GM19372 (cell line): ENCODE measurements around the gene WFDC6.

Source experiments
- ATAC-seq: cut with Tn5 transposase; IDR thresholded peaks from one replicate; pipeline ENCODE4 v1.9.1; 2021; ENCODE audit warnings: mild to moderate bottlenecking, low read depth, moderate library complexity; ENCODE audit not compliant: unreplicated experiment

WFDC6 gene

GRCh38 chr20:45518282-45518681 is 21.0 kb downstream of the WFDC6 start:
- no peak for ATAC-seq

GRCh38 chr20:45515147-45515913 is 24.0 kb downstream of the WFDC6 start, which contains the start of gene SPINT3:
Gene SPINT3 (minus strand): TSS chr20:45515622. CDS start chr20:45515608, 14 bp downstream.
- no peak for ATAC-seq

GRCh38 chr20:45510242-45510862 is 28.9 kb downstream of the WFDC6 start:
- ATAC-seq = no peak

GRCh38 chr20:45509091-45509490 is 30.2 kb downstream of the WFDC6 start:
- ATAC-seq = no peak

GRCh38 chr20:45508068-45508886 is 31.0 kb downstream of the WFDC6 start:
- no peak for ATAC-seq

GRCh38 chr20:45507011-45507820 is 32.1 kb downstream of the WFDC6 start:
- no peak for ATAC-seq

- no peak for ATAC-seq
Measured at GRCh38 chr20:45506398-45506797, 32.9 kb downstream of the WFDC6 start.

GRCh38 chr20:45503403-45503802 is 35.9 kb downstream of the WFDC6 start:
- no peak for ATAC-seq

- no peak for ATAC-seq
Measured at GRCh38 chr20:45502561-45502960, 36.7 kb downstream of the WFDC6 start.

- ATAC-seq = no peak
Measured at GRCh38 chr20:45501600-45501999, 37.7 kb downstream of the WFDC6 start.

GRCh38 chr20:45500022-45500421 is 39.3 kb downstream of the WFDC6 start:
- no peak for ATAC-seq

GRCh38 chr20:45497971-45498494 is 41.2 kb downstream of the WFDC6 start:
- no peak for ATAC-seq

GRCh38 chr20:45496166-45496565 is 43.1 kb downstream of the WFDC6 start:
- no peak for ATAC-seq

GRCh38 chr20:45495501-45495941 is 43.8 kb downstream of the WFDC6 start:
- no peak for ATAC-seq

GRCh38 chr20:45489083-45489531 is 50.2 kb downstream of the WFDC6 start:
- ATAC-seq = no peak

GRCh38 chr20:45487231-45487635 is 52.0 kb downstream of the WFDC6 start:
- ATAC-seq = no peak

- ATAC-seq = no peak
Measured at GRCh38 chr20:45485388-45485787, 53.9 kb downstream of the WFDC6 start.

- ATAC-seq = no peak
Measured at GRCh38 chr20:45484676-45485075, 54.6 kb downstream of the WFDC6 start.
